ENCODE results near the gene MEOX1.

GRCh38 chr17:43599835-43600234, 61.9 kb downstream of the MEOX1 start:
- TF ChIP-seq, protein P1, sequence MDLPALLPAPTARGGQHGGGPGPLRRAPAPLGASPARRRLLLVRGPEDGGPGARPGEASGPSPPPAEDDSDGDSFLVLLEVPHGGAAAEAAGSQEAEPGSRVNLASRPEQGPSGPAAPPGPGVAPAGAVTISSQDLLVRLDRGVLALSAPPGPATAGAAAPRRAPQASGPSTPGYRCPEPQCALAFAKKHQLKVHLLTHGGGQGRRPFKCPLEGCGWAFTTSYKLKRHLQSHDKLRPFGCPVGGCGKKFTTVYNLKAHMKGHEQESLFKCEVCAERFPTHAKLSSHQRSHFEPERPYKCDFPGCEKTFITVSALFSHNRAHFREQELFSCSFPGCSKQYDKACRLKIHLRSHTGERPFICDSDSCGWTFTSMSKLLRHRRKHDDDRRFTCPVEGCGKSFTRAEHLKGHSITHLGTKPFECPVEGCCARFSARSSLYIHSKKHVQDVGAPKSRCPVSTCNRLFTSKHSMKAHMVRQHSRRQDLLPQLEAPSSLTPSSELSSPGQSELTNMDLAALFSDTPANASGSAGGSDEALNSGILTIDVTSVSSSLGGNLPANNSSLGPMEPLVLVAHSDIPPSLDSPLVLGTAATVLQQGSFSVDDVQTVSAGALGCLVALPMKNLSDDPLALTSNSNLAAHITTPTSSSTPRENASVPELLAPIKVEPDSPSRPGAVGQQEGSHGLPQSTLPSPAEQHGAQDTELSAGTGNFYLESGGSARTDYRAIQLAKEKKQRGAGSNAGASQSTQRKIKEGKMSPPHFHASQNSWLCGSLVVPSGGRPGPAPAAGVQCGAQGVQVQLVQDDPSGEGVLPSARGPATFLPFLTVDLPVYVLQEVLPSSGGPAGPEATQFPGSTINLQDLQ (CRISPR knock-in tag; IDR thresholded peaks at IDR 0.05): no peak
- no peak for TF ChIP-seq SMC3 (IDR thresholded peaks at IDR 0.05; ENCODE audit: low read length)
- no peak for TF ChIP-seq E2F1 (CRISPR knock-in tag; IDR thresholded peaks at IDR 0.05)
- TF ChIP-seq PRDM15 (CRISPR knock-in tag; IDR thresholded peaks at IDR 0.05): no peak
- no peak for TF ChIP-seq ZNF17 (CRISPR knock-in tag; IDR thresholded peaks at IDR 0.05)
- TF ChIP-seq ZNF24 (IDR thresholded peaks at IDR 0.05): no peak
- TF ChIP-seq, protein P2, sequence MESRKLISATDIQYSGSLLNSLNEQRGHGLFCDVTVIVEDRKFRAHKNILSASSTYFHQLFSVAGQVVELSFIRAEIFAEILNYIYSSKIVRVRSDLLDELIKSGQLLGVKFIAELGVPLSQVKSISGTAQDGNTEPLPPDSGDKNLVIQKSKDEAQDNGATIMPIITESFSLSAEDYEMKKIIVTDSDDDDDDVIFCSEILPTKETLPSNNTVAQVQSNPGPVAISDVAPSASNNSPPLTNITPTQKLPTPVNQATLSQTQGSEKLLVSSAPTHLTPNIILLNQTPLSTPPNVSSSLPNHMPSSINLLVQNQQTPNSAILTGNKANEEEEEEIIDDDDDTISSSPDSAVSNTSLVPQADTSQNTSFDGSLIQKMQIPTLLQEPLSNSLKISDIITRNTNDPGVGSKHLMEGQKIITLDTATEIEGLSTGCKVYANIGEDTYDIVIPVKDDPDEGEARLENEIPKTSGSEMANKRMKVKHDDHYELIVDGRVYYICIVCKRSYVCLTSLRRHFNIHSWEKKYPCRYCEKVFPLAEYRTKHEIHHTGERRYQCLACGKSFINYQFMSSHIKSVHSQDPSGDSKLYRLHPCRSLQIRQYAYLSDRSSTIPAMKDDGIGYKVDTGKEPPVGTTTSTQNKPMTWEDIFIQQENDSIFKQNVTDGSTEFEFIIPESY (CRISPR knock-in tag; IDR thresholded peaks at IDR 0.05): no peak
- no peak for TF ChIP-seq ZKSCAN1 (IDR thresholded peaks at IDR 0.05; ENCODE audit: low read length)
- TF ChIP-seq, protein P3, sequence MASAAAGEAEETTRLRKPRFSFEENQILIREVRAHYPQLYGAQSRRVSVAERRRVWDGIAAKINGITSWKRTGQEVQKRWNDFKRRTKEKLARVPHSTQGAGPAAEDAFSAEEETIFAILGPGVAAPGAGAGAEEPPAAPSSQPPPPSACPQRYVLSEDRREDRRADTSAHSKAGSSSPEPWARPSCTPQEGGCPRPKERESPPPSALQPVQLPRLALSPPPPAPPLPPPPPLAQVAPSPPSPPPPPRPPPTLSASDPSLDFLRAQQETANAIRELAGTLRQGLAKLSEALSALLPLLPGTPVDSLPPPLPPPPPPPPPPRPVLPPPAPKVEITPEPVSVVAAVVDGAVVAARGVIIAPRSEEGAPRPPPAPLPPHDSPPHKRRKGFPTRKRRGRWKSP (CRISPR knock-in tag; IDR thresholded peaks at IDR 0.05): no peak
- TF ChIP-seq ZUFSP (CRISPR knock-in tag; IDR thresholded peaks at IDR 0.05; ENCODE audit: borderline replicate concordance): no peak
